Uterus (tissue), 2 donors: ENCODE data around the gene SEC23A.
"Not testable (repeated sequence)": the region's sequence is repeated elsewhere in the genome, so short reads cannot be mapped to it uniquely, and the experiment has no call there.

ENCODE experiments used
- CTCF ChIP-seq, 4 experiments: fragments of 200-600 bp in 2 of 4; fragments of 450-650 bp in 2 of 4; sonication (generic) in 2 of 4; IDR thresholded peaks; one replicate each; pipeline ENCODE4 v1.5.1; 2016 to 2019; ENCODE audit warnings: antibody characterized with exemption in 4 of 4, mild to moderate bottlenecking in 2 of 4, moderate library complexity in 1 of 4
- POLR2A ChIP-seq, 2 donors: fragments of 450-650 bp; IDR thresholded peaks; one replicate each; pipeline ENCODE4 v1.6.1; 2016; ENCODE audit warnings: antibody characterized with exemption in 2 of 2, mild to moderate bottlenecking in 1 of 2, moderate library complexity in 1 of 2

GRCh38 chr14:39099215-39099614, 3.8 kb downstream of the SEC23A start:
- TF ChIP-seq CTCF, POLR2A (IDR thresholded peaks at IDR 0.05): not testable (repeated sequence)
